ENCODE measurements around the gene DBP.

DBP gene

DNA sequence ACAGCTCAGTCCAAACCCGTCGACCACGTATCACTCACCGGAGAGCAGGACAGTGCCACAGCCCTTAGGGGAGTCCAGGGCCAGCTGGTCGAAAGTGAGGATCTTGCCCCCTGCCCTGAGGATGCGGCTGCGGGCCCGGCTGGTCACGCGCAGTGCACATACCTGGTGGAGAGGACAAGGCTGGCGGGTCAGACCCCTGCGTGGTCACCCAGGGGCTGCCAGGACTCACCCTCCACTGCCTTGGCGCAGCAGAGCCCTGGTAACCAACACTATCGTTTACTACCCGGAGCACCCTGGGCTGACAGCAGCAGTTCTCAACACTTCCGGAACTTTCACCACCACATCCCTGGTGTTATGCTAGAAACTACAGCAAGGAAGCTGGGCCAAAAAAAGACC lies 21.1 kb downstream of the DBP start:
- no peak overlapping the region for H3K4me2 ChIP-seq
- H3K27ac ChIP-seq = no peak overlapping the region
- peaks cover 18% of the 10 kb centered on the region for H3K4me1 ChIP-seq (ENCODE audit: low read depth, poor library complexity, severe bottlenecking)
- peaks cover 10% of the 10 kb centered on the region; the same call in 1 of the 2 replicates for H3K36me3 ChIP-seq (ENCODE audit: insufficient read depth)
- TF ChIP-seq, protein P1, sequence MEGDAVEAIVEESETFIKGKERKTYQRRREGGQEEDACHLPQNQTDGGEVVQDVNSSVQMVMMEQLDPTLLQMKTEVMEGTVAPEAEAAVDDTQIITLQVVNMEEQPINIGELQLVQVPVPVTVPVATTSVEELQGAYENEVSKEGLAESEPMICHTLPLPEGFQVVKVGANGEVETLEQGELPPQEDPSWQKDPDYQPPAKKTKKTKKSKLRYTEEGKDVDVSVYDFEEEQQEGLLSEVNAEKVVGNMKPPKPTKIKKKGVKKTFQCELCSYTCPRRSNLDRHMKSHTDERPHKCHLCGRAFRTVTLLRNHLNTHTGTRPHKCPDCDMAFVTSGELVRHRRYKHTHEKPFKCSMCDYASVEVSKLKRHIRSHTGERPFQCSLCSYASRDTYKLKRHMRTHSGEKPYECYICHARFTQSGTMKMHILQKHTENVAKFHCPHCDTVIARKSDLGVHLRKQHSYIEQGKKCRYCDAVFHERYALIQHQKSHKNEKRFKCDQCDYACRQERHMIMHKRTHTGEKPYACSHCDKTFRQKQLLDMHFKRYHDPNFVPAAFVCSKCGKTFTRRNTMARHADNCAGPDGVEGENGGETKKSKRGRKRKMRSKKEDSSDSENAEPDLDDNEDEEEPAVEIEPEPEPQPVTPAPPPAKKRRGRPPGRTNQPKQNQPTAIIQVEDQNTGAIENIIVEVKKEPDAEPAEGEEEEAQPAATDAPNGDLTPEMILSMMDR (conservative IDR thresholded peaks at IDR 0.05; ENCODE audit: low read depth, low read length) = no peak
- peaks cover 35% of the 10 kb centered on the region for H3K79me2 ChIP-seq (ENCODE audit: insufficient read depth, low read depth)
- H4K20me1 ChIP-seq (ENCODE audit: insufficient read depth) = peaks cover 26% of the 10 kb centered on the region
- H3K4me3 ChIP-seq (IDR thresholded peaks at IDR 0.05; ENCODE audit: insufficient read depth, low read depth, low read length) = no peak overlapping the region
- no peaks in the 10 kb centered on the region for H3K27me3 ChIP-seq (ENCODE audit: insufficient read depth, low read depth)
- H3K9ac ChIP-seq = no peak overlapping the region
- no peak overlapping the region for H2AFZ ChIP-seq (ENCODE audit: low read depth)

DNA sequence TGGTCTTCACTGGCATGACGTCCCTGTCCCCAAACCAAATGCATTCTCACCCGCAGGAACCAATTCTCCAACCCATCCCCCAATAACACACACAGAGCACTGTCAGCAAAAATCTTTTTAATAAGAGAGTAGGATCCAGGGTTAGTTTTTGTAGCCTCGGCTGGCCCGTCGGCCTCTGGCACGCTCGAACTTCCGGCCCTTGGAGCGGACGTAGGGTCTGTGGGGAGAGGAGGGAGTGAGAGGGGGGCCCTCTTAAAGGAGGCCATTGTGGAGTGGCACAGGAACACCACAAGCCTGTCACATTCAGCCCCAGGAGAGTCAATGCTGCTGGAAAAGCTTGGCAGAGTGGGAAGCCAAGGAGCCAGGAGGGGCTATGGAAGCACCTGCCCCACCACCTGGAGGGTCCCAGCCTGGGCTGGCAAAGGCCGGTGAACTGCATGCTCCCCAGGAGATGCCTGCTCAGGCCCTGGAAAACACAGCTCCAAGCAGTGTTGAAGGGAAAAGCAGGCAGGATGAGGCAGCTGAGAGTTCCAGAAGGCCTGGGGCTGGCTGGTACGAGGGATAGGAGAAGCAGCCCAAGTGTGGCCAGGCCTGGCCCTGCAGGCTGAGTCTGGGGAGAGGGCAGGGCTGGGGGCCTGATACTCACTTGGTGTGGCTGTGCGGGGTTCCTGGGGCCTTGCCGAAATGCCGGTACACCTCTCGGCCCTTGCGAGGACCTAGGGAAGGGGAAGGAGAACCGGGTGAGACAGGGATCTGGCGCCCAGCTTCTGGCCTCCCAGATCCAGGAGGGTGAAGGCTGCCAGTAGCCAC lies 21.7 kb downstream of the DBP start:
- peaks cover 10% of the 10 kb centered on the region; the same call in 1 of the 2 replicates for H3K36me3 ChIP-seq (ENCODE audit: insufficient read depth)
- no peak overlapping the region for H3K4me3 ChIP-seq (IDR thresholded peaks at IDR 0.05; ENCODE audit: insufficient read depth, low read depth, low read length)
- H3K9ac ChIP-seq = no peak overlapping the region
- no peak overlapping the region for H3K4me2 ChIP-seq
- H3K27me3 ChIP-seq (ENCODE audit: insufficient read depth, low read depth) = no peaks in the 10 kb centered on the region
- H3K27ac ChIP-seq = no peak overlapping the region
- H3K79me2 ChIP-seq (ENCODE audit: insufficient read depth, low read depth) = peaks cover 35% of the 10 kb centered on the region
- peaks cover 26% of the 10 kb centered on the region for H4K20me1 ChIP-seq (ENCODE audit: insufficient read depth)
- H3K4me1 ChIP-seq (ENCODE audit: low read depth, poor library complexity, severe bottlenecking) = peaks cover 17% of the 10 kb centered on the region
- TF ChIP-seq, protein P1 (conservative IDR thresholded peaks at IDR 0.05; ENCODE audit: low read depth, low read length) = no peak
- no peak overlapping the region for H2AFZ ChIP-seq (ENCODE audit: low read depth)

DNA sequence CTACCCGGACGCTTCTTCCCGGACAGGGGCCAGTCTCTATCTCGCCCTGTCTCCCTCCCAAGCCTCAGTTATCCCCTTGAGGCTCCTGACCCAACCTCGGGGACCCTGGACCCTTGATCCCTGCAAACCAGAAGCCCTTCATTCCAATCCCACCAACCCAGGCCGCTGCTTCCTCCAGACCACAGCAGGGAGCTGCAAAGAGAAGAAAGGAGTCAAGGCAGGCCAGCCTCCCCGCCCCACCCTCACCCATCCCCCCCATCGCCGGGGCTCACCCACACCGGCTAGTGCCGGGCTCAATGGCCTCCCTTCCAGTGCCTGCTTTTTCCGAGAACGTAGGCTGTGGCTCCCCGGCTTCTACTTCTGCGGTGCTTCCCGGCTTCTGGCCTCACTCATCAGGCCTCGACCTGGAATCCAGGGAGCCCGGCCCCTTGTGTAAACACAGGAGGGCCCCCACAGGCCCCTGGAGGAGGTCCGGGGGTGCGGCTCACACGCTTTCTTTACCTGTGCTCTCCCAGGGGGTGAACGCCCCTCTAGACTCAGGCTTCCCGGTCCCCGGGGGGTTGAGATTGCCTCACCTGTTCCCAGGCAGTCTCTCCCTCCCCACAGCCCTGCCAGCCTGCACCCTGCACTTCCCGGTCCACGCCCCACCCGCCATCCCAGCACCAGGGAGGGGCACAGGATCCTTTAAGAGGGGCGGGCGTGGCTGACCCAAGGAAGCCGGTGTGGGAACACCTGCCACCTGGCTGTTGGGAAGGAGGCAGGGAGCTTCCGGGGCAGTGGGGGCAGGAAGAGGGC lies 22.5 kb downstream of the DBP start, which contains the start of gene FAM83E:
Gene FAM83E (minus strand): TSS at position 641 of the 795 bp plus-strand sequence. CDS start 1,704 bp downstream, outside the sequence.
- no peak within 1 kb of the TSS for H3K4me2 ChIP-seq
- H3K27me3 ChIP-seq (ENCODE audit: insufficient read depth, low read depth) = no peaks in the 10 kb centered on the region
- H2AFZ ChIP-seq (ENCODE audit: low read depth) = no peak within 1 kb of the TSS
- no peak within 1 kb of the TSS for H3K9ac ChIP-seq
- peaks cover 10% of the 10 kb centered on the region; the same call in 1 of the 2 replicates for H3K36me3 ChIP-seq (ENCODE audit: insufficient read depth)
- H3K4me3 ChIP-seq (IDR thresholded peaks at IDR 0.05; ENCODE audit: insufficient read depth, low read depth, low read length) = no peak within 1 kb of the TSS
- H3K27ac ChIP-seq = no peak within 1 kb of the TSS
- TF ChIP-seq, protein P1 (conservative IDR thresholded peaks at IDR 0.05; ENCODE audit: low read depth, low read length) = no peak
- peaks cover 11% of the 10 kb centered on the region for H3K4me1 ChIP-seq (ENCODE audit: low read depth, poor library complexity, severe bottlenecking)
- H4K20me1 ChIP-seq (ENCODE audit: insufficient read depth) = peaks cover 26% of the 10 kb centered on the region
- H3K79me2 ChIP-seq (ENCODE audit: insufficient read depth, low read depth) = peaks cover 28% of the 10 kb centered on the region

DNA sequence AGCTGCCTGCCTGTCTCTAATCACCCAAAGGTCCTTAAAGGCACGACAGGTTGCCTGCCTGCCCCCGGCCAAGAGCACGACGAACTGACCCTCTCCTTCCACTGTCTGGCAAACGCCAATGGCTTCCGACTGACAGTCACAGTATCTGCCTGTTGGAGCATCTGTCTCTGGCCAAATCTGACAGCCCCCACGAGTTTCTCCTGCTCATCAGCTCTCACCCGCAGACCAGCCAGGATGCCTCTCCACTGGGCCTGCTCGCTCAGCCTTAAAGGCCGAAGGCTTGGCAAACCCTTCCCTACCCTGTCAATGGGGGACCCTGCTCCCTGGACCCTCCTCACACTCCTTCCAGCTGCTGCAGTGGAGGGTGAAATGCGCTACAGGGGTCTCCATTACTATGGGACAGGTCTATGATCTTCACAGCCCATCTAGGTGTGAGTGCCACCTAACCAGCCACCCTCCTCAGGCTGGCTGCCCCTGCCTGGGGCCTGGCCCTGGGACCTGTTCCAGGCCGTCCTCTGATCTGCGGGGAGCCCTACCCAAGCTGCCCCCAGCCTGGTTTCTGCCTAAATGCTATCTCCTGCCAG lies 23.2 kb downstream of the DBP start:
- Histone ChIP-seq H3K9ac (no peak overlapping the region), H3K36me3 (ENCODE audit: insufficient read depth) (peaks cover 10% of the 10 kb centered on the region; the same call in 1 of the 2 replicates)

More for the DNA sequence above, 23.2 kb downstream of the DBP start:
- Histone ChIP-seq H3K4me3 (IDR thresholded peaks at IDR 0.05; ENCODE audit: insufficient read depth, low read depth, low read length) (no peak overlapping the region), H3K27ac (no peak overlapping the region), H2AFZ (ENCODE audit: low read depth) (no peak overlapping the region), H3K4me2 (no peak overlapping the region), H3K27me3 (ENCODE audit: insufficient read depth, low read depth) (no peaks in the 10 kb centered on the region), H3K79me2 (ENCODE audit: insufficient read depth, low read depth) (peaks cover 26% of the 10 kb centered on the region), H3K4me1 (ENCODE audit: low read depth, poor library complexity, severe bottlenecking) (peaks cover 11% of the 10 kb centered on the region), H4K20me1 (ENCODE audit: insufficient read depth) (peaks cover 26% of the 10 kb centered on the region)
- TF ChIP-seq, protein P1 (conservative IDR thresholded peaks at IDR 0.05; ENCODE audit: low read depth, low read length) = no peak

Measured in KMS-11 (cell line).